ENCODE data around the gene SYNPO2.
"Not testable (repeated sequence)": the region's sequence is repeated elsewhere in the genome, so short reads cannot be mapped to it uniquely, and the experiment has no call there.

Gene SYNPO2

DNA sequence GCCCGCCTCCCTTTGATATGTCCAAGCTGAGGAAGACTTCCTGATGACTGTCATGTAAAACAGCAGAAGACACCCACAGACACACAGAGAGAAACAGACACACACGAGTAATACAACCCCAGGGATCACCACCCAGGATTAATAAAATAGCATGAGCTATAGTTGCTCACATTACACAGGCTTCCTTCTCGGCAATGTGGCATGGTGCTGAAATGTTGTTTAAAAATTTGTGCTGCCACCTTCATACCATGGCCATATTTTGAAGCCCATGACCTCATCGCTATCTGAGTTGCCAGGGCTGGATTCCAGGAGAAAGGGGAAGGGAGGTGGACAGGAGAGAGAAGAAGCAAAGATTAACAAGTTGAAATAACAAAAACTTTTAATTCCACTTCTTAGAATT is 111.7 kb downstream of the SYNPO2 start:
- no peak for DNase-seq (ENCODE audit: low read depth)

DNA sequence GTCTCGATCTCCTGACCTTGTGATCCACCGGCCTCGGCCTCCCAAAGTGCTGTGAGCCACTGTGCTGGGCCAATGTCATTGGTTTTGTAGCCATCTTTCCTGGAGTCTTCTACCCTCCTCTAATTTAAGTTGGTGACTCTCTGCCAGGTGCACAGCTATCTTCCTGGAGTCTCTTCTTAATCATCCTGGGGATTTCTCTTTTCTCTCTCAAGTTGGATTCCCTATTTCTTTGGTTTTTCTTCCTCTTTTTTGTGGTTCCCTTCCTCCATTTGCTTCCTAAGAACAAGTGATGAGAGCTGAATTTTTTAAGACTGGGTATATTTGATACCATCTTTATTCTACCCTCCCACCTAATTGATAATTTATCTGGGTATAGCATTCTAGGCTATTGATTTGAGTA is 113.8 kb downstream of the SYNPO2 start:
- no peak for DNase-seq (ENCODE audit: low read depth)

GRCh38 chr4:119003001-119003400 is 114.3 kb downstream of the SYNPO2 start:
- DNase-seq (ENCODE audit: low read depth), result not testable (repeated sequence)

DNA sequence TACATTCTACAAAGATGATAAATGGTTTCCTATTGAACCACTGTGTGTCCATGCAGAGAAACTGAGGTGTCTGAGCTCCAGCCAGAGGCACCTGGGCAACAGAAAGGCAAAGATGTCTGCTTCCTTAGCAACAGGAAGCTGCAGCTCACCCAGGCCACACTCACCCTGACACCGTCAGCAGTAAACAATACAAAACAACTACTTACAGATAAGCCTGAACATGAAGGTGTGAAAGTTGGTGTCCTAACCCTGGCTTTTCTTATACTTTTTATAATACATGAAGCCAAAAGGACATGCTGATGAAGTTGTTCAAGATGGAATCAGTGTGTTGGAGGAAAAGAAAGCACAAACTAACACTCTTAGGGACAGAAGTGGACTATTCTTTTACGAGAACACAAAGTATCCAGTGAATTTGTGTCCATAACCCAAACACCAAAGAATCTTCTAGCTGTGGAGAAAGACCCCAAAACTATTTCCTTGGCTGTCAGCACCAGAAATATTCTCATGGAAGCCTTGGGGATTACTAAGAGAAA is 117.3 kb downstream of the SYNPO2 start:
- DNase-seq (ENCODE audit: low read depth), result no peak

- no peak for DNase-seq (ENCODE audit: low read depth)
Observed at GRCh38 chr4:119008761-119009160, 120.1 kb downstream of the SYNPO2 start.

DNA sequence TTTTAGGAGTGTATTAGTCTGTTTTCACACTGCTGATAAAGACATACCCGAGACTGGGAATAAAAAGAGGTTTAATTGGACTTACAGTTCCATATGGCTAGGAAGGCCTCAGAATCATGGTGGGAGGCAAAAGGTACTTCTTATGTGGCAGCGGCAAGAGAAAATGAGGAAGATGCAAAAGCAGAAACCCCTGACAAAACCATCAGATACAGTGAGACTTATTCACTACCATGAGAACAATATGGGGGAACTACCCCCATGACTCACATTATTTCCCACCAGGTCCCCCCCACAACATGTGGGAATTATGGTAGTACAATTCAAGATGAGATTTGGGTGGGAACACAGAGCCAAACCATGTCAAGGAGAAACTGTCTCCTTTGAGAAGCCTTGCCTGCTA is 121.6 kb downstream of the SYNPO2 start:
- DNase-seq (ENCODE audit: low read depth), result not testable (repeated sequence)

DNA sequence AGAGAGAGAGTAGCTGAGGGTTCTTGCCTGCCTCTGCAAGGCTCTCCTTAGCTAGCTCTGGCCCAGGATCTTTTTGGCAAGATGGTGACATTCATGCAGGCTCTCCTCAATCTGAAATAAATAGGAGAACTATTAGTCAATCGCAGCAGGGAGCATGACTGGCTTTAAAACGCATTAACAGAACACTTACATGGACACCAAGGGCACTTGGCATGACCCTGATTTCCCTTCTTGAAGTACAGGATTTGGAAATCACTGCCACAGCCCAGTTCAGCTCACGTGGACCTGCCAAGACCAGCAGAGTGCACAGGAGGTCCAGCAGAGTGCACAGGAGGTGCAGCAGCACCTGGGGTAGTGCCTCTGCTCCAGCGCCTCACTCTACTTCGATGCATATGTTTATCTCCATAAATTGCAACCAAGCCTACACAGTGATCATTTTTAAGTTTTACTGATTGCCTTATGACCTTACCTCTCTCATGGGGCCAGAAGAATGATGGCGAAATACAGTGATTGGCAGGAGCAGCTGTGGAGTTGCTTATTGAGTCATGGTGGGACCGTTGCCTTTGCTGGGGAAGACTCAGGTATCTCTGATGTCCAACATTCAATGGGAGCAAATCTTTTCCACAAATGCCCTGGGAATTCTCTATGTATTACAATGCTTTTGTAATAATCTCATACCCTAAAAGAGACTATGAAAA is 122.4 kb downstream of the SYNPO2 start:
- no peak for DNase-seq (ENCODE audit: low read depth)

- DNase-seq (ENCODE audit: low read depth), result no peak
Observed at GRCh38 chr4:119011607-119011988, 122.9 kb downstream of the SYNPO2 start.

- no peak for DNase-seq (ENCODE audit: low read depth)
Observed at GRCh38 chr4:119014658-119015057, 126.0 kb downstream of the SYNPO2 start.

DNA sequence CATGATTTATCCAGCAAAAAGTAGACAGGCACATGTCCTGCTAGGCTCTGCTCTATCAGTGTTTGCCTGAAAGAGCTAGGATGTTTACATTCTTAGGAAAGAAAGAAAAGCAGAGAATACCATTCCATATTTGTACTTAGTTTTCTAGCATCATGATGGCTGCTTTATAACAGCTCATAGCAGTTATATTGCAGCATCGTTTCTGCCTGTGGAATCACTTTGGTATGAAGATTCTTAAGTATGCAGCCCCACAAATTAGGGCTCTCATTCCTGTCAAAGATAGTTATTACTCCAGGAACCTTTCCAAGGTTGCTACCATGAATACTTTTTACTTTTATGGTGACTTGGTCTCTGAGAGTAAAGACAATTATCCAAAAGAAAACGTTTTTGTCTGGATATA is 128.0 kb downstream of the SYNPO2 start:
- peak; percentile 95 for DNase-seq (ENCODE audit: low read depth)

- DNase-seq (ENCODE audit: low read depth), result no peak
Observed at GRCh38 chr4:119017636-119018035, 129.0 kb downstream of the SYNPO2 start.

- peak; percentile 97 for DNase-seq (ENCODE audit: low read depth)
Observed at GRCh38 chr4:119020158-119020557, 131.5 kb downstream of the SYNPO2 start.

GRCh38 chr4:119022520-119022919 is 133.9 kb downstream of the SYNPO2 start:
- not testable (repeated sequence) for DNase-seq (ENCODE audit: low read depth)

DNA sequence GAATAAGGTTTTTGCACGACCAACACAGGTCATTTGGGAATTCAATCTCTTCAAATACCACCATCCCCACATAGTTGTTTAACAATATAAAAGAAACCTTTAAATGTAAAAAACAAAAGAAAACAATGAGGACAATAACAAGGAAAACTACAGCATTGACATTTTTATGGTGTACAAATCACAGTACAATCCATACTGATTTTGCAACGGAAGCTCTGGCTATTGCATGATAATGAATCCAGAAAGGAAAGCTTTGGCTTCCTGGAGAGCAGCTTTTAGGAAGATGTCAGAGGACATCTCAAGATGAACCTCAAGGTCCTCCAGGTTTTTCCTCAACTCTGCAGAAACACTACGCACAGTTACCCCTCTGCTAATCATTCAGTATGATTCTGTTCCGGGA is 135.4 kb downstream of the SYNPO2 start:
- no peak for DNase-seq (ENCODE audit: low read depth)

DNA sequence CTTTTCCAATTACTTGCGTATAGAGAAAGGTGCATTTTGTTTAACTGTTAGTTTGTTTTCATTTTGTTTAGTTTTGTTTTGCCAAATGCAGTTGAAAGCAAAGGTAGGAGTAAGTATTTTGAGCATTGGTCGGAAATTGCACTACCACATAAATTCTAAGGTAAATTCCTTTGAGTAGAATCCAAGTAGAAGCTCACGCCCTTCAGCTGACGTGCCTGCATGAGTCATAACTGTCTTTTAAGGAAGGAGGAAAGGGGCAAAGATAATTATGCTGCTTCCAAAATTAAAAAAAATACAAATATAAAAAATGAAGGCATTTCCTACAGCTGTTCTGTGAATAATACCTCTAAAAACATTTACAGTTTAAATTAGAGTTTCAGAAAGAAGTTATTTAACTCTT is 136.8 kb downstream of the SYNPO2 start:
- peak; percentile 75 for DNase-seq (ENCODE audit: low read depth)

GRCh38 chr4:119025916-119026661 is 137.4 kb downstream of the SYNPO2 start:
- peak; percentile 97 for DNase-seq (ENCODE audit: low read depth)

DNA sequence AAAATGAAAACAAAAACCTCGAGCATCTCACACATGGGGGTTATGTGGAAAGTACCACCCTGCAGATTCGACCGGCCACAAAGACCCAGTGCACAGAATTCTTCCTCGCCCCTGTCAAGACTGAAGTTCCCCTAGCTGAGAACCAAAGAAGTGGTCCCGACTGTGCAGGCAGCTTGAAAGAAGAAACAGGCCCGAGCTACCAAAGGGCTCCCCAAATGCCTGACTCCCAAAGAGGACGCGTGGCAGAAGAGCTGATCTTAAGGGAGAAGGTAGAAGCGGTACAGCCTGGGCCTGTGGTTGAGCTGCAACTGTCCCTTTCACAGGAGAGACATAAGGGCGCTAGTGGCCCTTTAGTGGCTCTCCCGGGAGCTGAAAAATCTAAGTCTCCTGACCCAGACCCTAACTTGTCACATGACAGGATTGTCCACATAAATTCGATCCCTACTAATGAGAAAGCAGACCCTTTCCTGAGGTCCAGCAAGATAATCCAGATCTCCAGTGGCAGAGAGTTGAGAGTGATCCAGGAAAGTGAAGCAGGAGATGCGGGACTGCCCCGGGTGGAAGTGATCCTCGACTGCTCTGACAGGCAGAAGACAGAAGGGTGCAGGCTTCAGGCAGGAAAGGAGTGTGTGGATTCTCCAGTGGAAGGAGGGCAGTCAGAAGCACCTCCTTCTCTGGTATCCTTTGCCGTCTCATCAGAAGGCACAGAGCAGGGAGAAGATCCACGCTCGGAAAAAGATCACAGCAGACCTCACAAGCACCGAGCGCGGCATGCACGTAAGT is 138.2 kb downstream of the SYNPO2 start:
- peak; percentile 82 for DNase-seq (ENCODE audit: low read depth)

GRCh38 chr4:119027811-119028210 is 139.2 kb downstream of the SYNPO2 start:
- DNase-seq (ENCODE audit: low read depth), result peak; percentile 63

- no peak for DNase-seq (ENCODE audit: low read depth)
Observed at GRCh38 chr4:119028296-119028695, 139.6 kb downstream of the SYNPO2 start.

- peak; percentile 59 for DNase-seq (ENCODE audit: low read depth)
Observed at GRCh38 chr4:119029847-119030535, 141.3 kb downstream of the SYNPO2 start.

GRCh38 chr4:119030536-119030890 is 141.9 kb downstream of the SYNPO2 start:
- DNase-seq (ENCODE audit: low read depth), result no peak

- no peak for DNase-seq (ENCODE audit: low read depth)
Observed at GRCh38 chr4:119031218-119031617, 142.6 kb downstream of the SYNPO2 start.

All from amniotic epithelial cell (primary cell).